Measurements from ENCODE around the gene H3-3A. TPM values are rescaled to one million over a fixed set of nuclear protein-coding genes. Genes with fewer than 3 reads are reported as not detected.

The H3-3A gene
- total and polyA plus RNA-seq, 2 of the 8 experiments (the other 6 are each of a cell fraction or from before 2014, with no cell fraction given): 1,157 to 1,223 TPM

GRCh38 chr1:226034482-226034881 is 28.0 kb upstream of the H3-3A start:
- no peaks in the 10 kb centered on the region for H3K27me3 ChIP-seq (replicated peaks in 1 of 4; ENCODE audit: control insufficient read depth in 3 of 4, extremely low read depth in 1 of 4, insufficient read depth in 3 of 4, low read length in 3 of 4)
- H3K27ac ChIP-seq (ENCODE audit: low read depth, low read length): no peak overlapping the region
- H3K79me2 ChIP-seq (ENCODE audit: control insufficient read depth in 1 of 2, insufficient read depth in 2 of 2, low read length in 2 of 2): no peaks in the 10 kb centered on the region
- ChIA-PET POLR2A (ENCODE audit: partially characterized antibody) (interaction anchor here (0.7 to 2.3 kb wide), 5 partner anchors 9 to 88 kb away, joined by 3 to 9 read pairs (median 3); partner anchors contain the start of gene H3-3A), CTCF (ENCODE audit: partially characterized antibody) (interaction anchor here (0.9 to 1.4 kb wide), 6 partner anchors 10 to 87 kb away, joined by 3 to 4 read pairs (median 4); no protein-coding TSS in a partner anchor)
- H2BK120ac ChIP-seq (replicated peaks; ENCODE audit: low read depth, low read length): no peak overlapping the region
- H4K91ac ChIP-seq (replicated peaks; ENCODE audit: insufficient read length, low read length): no peak overlapping the region
- H3K4ac ChIP-seq (replicated peaks; ENCODE audit: insufficient read length, low read depth, low read length): no peak overlapping the region
- H3K4me1 ChIP-seq (replicated peaks in 1 of 4; ENCODE audit: control insufficient read depth in 3 of 4, insufficient read depth in 4 of 4, low read length in 3 of 4): no peaks in the 10 kb centered on the region
- H3K9me3 ChIP-seq (ENCODE audit: insufficient read depth in 2 of 2, low read depth in 1 of 2, low read length in 1 of 2): no peaks in the 10 kb centered on the region
- no peaks in the 10 kb centered on the region for H4K20me1 ChIP-seq (replicated peaks in 1 of 2; ENCODE audit: control insufficient read depth in 1 of 2, insufficient read depth in 2 of 2, low read length in 2 of 2)
- no peak overlapping the region for H2AK5ac ChIP-seq (ENCODE audit: low read depth, low read length)
- no peak overlapping the region for H3K9ac ChIP-seq (replicated peaks in 1 of 4; ENCODE audit: extremely low read depth in 1 of 4, low read depth in 3 of 4, low read length in 3 of 4)
- FAIRE-seq: no peak
- 94% methylated on average over 6 of the region's 6 CpGs; no CpG with 5 or more reads in 1 of the 2 experiments for WGBS, 2 experiments (ENCODE audit: extremely low coverage in 1 of 2, insufficient coverage in 1 of 2, insufficient read length in 1 of 2, insufficient replicate concordance in 2 of 2, low coverage in 1 of 2, low lambda C conversion rate in 2 of 2, missing lambda C conversion rate in 1 of 2)
- H3K23ac ChIP-seq (ENCODE audit: insufficient read length): no peak overlapping the region
- H2BK20ac ChIP-seq (ENCODE audit: low read length): no peak overlapping the region
- H4K8ac ChIP-seq (ENCODE audit: extremely low read depth, insufficient read depth, low read length): no peak overlapping the region
- no peak overlapping the region for H2BK5ac ChIP-seq (ENCODE audit: low read depth, low read length)
- no peak overlapping the region for H3K4me3 ChIP-seq (ENCODE audit: extremely low read depth in 1 of 4, insufficient read depth in 2 of 4, low read depth in 3 of 4, low read length in 4 of 4)
- H3K18ac ChIP-seq (ENCODE audit: extremely low read depth, low read length): no peak overlapping the region
- H3K36me3 ChIP-seq (ENCODE audit: control insufficient read depth in 2 of 4, insufficient read depth in 4 of 4, low read length in 3 of 4): no peaks in the 10 kb centered on the region
- H3K4me2 ChIP-seq (ENCODE audit: insufficient read depth in 1 of 2, low read depth in 2 of 2, low read length in 2 of 2): no peak overlapping the region
- H3K56ac ChIP-seq (replicated peaks; ENCODE audit: insufficient read length, low read depth, low read length): no peak overlapping the region
- no peak overlapping the region for H2AFZ ChIP-seq (ENCODE audit: low read length)
- H2BK15ac ChIP-seq (ENCODE audit: low read length): no peak overlapping the region
- no peak overlapping the region for H3K14ac ChIP-seq (ENCODE audit: insufficient read length)
- H3K79me1 ChIP-seq (ENCODE audit: low read depth, low read length): no peaks in the 10 kb centered on the region
- H2BK12ac ChIP-seq (ENCODE audit: low read depth, low read length): no peak overlapping the region
- H3K23me2 ChIP-seq (ENCODE audit: low read depth, low read length): no peaks in the 10 kb centered on the region
- DNase-seq (ENCODE audit: low read depth in 1 of 2, low spot score in 2 of 2): no peak
- no peak overlapping the region for H4K5ac ChIP-seq (ENCODE audit: insufficient read length, low read depth, low read length)
- no peak for TF ChIP-seq PHF8 (conservative IDR thresholded peaks at IDR 0.05; ENCODE audit: low read depth, low read length)
- TF ChIP-seq POLR2AphosphoS5 (IDR thresholded peaks at IDR 0.05; ENCODE audit: low read depth, low read length): no peak
- TF ChIP-seq JUND (IDR thresholded peaks at IDR 0.05; ENCODE audit: low read length): no peak
- no peak for TF ChIP-seq KDM5A (IDR thresholded peaks at IDR 0.05; ENCODE audit: low read length)
- TF ChIP-seq ATF2 (IDR thresholded peaks at IDR 0.05; ENCODE audit: low read length): no peak
- TF ChIP-seq MAX (IDR thresholded peaks at IDR 0.05): no peak
- TF ChIP-seq TAF1 (IDR thresholded peaks at IDR 0.05; ENCODE audit: low read depth, low read length): no peak
- no peak for TF ChIP-seq ATF3 (IDR thresholded peaks at IDR 0.05; ENCODE audit: insufficient read depth, low read depth, low read length)
- no peak for TF ChIP-seq TCF12 (IDR thresholded peaks at IDR 0.05; ENCODE audit: low read depth, low read length)
- no peak for TF ChIP-seq SIN3A (conservative IDR thresholded peaks at IDR 0.05 in 1 of 2, IDR thresholded peaks at IDR 0.05 in 1 of 2; ENCODE audit: low read depth in 1 of 2, low read length in 2 of 2)
- TF ChIP-seq HDAC2 (IDR thresholded peaks at IDR 0.05; ENCODE audit: borderline replicate concordance in 1 of 2, low read depth in 2 of 2, low read length in 2 of 2): no peak

Data from H1 (cell line).